HG03565 (cell line): ENCODE measurements around the gene ENOPH1.

Experiments
- ATAC-seq: cut with Tn5 transposase; IDR thresholded peaks from one replicate; pipeline ENCODE4 v1.9.1; 2021; ENCODE audit warnings: mild to moderate bottlenecking, moderate library complexity; ENCODE audit not compliant: unreplicated experiment

Gene ENOPH1

DNA sequence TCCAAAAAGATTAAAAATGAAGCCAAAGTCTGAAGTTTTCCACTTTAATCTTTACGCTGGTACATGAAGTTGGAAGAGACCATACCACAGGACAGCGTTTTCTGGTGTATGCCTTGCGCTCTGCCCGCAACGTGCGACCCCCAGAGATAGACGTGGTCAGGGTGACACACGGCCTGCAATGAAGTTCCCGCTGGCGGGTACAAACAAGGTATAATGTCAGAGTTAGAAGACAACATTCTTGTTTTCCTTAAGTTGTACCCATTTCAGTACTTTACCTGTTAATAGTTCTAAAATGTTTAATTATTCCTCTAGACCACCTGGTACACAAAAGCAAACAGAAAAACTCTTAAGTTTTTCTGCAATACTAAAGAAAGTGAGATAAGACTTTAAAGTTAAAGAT is 4.9 kb upstream of the ENOPH1 start:
- no peak for ATAC-seq

DNA sequence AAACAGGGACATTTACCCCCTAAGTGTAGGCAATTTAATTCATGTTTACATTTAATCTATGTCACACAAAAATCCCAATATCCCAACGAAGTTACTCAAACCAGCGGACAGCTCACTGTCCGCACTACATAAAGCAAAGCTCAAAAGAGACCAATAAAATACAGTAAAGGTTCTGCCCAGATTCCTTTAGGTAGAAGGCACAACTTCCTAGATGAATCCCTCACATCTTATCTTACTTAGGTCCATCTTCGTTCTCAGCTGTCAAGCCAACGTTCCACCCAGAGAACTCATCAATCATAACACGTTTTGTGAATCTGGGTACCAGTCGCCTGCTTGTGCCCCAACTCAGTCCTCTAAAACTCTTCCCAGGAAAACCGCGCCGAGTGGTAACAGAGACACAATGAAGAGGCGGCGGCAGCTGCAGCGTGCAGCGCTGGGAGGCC is 1.8 kb upstream of the ENOPH1 start:
- no peak for ATAC-seq

DNA sequence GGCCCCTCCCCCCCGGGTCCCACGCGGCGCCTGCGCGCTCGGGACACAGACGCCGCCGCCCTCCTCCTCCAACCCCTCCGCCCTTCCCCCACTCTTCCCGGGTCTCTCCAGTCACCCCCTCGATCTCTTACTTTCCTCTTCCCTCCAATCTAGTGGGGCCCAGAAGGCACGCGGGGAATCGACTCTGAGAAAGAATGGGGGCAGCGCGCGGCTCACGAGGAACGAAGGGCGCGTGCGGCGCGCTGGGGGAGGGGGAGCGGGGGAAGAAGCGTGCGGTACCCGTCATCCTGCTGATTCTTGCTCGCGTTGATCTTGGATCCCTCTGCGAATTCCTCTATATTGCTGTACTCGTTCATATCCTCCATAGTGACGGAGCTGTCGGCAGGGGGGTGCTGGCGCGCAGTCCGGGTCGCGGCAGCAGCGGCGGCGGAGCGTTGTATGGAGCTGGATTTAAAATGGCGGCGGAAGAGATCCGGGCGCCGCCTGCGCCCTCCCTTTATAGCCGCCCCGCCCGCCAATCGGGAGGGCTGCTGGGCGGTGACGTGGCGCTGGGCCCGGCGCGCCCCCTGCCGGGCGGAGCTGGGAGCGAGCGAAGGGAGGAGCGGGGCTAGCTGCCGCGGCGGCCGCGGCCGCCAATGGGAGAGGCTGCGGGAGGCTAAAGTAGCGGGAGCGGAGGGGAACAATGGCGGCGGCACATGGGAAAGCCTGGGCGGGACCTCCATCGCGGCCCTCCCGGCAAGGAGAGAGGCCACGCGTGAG is 1.2 kb upstream of the ENOPH1 start:
- peak; percentile 41 for ATAC-seq

GRCh38 chr4:82429728-82430192 is 630 bp upstream of the ENOPH1 start:
- ATAC-seq = peak; percentile 2

- no peak for ATAC-seq
Observed at GRCh38 chr4:82430964-82431745, 765 bp downstream of the ENOPH1 start.

DNA sequence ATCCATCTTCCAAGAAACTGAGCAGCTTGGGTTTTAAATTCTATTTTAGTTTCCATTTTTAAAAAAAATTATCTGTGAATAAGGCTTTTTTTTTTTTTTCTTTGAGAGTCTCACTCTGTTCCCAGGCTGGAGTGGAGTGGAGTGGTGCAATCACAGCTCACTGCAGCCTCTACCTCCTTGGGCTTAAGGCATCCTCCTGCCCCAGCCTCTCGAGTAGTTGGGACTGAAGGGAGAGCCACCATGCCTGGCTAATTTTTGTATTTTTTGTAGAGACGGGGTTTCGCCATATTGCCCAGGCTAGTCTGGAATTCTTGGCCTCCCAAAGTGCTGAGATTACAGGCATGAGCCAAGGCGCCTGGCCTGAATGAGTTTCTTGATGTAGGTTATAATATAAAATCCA is 1.4 kb downstream of the ENOPH1 start:
- no peak for ATAC-seq

DNA sequence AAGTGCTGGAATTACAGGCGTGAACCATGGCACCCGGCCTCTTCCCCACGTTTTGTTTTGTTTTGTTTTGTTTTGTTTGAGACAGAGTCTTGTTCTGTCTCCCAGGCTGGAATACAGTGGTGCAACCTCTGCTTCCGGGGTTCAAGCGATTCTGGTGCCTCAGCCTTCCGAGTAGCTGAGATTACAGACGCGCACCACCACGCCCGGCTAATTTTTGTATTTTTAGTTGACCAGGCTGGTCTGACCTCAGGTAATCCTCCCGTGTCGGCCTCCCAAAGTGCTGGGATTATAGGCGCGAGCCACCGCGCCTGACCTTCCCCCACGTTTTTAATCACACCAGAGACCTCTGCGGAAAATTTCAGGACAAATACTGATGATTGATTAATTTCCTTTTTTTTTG is 2.2 kb downstream of the ENOPH1 start:
- no peak for ATAC-seq

- ATAC-seq = no peak
Observed at GRCh38 chr4:82433791-82434190, 3.4 kb downstream of the ENOPH1 start.

- ATAC-seq = no peak
Observed at GRCh38 chr4:82434949-82435348, 4.6 kb downstream of the ENOPH1 start.

- ATAC-seq = no peak
Observed at GRCh38 chr4:82436130-82436529, 5.7 kb downstream of the ENOPH1 start.

GRCh38 chr4:82436780-82437179 is 6.4 kb downstream of the ENOPH1 start:
- no peak for ATAC-seq

- no peak for ATAC-seq
Observed at GRCh38 chr4:82437285-82438005, 7.1 kb downstream of the ENOPH1 start.

DNA sequence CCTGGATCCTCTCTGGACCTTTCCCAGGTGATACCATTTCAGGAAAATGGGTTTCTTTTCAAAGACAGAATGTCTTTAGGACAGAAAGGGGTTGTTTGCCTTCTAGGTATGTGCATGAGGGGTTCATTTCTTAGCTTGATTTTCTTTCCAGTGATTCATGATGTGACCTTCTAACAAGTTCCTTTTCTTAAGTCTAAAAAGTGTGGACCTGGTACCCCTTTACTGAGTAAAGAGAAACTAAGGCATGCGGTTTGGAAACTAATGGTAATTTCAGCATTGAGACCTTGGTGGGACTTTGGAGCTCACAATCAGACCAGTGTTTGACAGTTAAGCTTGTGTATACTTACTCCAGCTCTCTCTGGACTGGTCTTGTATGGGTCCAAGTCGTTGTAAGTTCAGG is 8.7 kb downstream of the ENOPH1 start:
- ATAC-seq = no peak

DNA sequence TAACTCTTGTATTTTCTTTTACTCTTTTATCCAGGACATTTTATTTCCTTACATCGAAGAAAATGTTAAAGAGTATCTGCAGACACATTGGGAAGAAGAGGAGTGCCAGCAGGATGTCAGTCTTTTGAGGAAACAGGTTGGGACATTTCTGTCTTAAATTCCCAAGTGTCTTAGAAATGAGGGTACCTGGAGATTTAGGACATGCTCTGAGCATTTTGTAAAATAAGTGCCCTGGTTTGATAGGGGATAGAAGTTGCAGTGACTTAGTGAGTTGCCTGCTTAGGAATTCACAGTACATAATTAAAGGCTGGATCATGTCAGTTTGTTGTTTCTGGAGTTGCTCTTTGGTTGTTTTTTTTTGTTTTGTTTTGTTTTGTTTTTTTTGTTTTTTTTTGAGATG is 17.5 kb downstream of the ENOPH1 start:
- ATAC-seq = no peak

DNA sequence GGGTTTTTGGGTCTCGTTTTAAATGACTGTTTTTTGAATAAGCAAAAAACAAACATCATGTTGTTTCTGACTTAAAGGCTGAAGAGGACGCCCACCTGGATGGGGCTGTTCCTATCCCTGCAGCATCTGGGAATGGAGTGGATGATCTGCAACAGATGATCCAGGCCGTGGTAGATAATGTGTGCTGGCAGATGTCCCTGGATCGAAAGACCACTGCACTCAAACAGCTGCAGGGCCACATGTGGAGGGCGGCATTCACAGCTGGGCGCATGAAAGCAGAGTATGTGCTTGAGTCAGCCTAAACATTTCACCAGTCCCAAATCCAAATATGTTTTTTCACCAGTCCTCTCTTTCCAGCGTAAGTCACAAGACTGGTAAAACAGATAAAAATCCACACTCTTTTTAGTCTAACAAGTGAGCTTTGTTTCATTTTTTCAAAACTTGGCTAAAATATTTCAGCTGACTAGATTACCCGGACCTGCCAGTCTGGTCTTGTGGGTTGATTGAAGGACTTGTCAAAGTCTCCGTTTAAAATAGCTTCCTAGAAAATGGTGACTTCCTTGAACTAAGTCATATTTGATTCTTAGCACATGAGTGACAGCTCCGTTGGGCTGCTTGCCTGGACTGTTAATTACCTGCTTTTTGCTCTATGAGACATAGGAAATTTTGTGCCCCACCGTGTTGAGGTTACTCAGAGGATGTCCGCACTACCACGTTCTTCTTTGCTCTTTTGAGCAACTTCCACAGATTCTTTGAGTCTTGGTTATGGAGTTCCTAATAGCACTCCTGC is 20.8 kb downstream of the ENOPH1 start:
- ATAC-seq = no peak

GRCh38 chr4:82452026-82452425 is 21.6 kb downstream of the ENOPH1 start:
- no peak for ATAC-seq

- no peak for ATAC-seq
Observed at GRCh38 chr4:82457266-82457665, 26.9 kb downstream of the ENOPH1 start.

DNA sequence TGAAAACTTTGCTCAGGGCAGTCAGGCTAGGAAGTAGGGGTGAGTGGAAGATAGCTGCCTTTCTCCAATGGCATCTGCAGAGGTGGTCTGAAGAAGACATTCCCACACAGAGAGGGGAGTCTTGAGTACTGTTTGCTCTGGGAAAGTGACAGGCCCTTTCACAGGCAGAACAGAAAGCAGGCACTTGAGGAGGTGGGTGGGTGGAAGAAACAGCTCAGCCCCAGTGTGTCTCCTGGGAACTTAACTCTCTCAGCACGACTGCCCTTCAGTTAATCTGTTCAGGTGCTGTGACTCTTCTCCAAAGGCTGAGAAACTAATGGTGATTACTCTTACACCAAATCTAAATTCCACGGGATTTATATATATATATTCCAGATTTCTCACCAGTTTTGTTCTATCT is 28.3 kb downstream of the ENOPH1 start:
- no peak for ATAC-seq

- no peak for ATAC-seq
Observed at GRCh38 chr4:82461710-82462109, 31.3 kb downstream of the ENOPH1 start.

DNA sequence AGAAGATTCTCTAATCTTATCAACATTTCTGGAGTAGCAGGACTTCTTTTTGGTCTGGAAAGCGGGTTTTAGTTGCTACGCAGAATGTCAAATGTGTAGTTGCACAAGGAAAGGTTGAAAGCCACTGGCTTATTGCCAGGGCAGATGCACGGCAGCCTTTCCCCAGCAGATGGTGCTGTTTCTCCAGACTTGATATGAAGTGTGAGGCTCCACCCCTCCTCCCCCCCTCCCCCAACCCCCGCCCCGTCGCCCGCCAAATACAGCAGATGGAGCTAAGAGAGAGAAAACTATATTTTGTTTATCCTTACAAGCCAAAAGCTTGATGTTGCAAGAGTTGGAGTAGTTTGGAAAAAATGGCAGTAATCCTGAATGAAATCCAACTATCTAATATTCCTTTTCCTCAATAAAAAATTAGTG is 32.0 kb downstream of the ENOPH1 start:
- peak; percentile 80 for ATAC-seq

- ATAC-seq = no peak
Observed at GRCh38 chr4:82463221-82463620, 32.8 kb downstream of the ENOPH1 start.
